NCI-H1417 treated with DMSO at 0.1 percent for 48 hours (cell line): ENCODE results near the gene CAPZA1.
"Not testable (repeated sequence)": the region's sequence is repeated elsewhere in the genome, so short reads cannot be mapped to it uniquely, and the experiment has no call there.

ENCODE experiments used
- DNase-seq: peaks from one replicate; lab custom pipeline; 2025; lab: John Stamatoyannopoulos, UW

The CAPZA1 gene

GRCh38 chr1:112619518-112620376 lies at the start of gene CAPZA1:
Gene CAPZA1 (plus strand): TSS chr1:112619832. CDS start chr1:112619845, 13 bp downstream.
- DNase-seq = peak; percentile 62

GRCh38 chr1:112575154-112575804 lies 44.4 kb upstream of the CAPZA1 start:
- no peak for DNase-seq

- DNase-seq = no peak
Measured at GRCh38 chr1:112576240-112576639, 43.4 kb upstream of the CAPZA1 start.

GRCh38 chr1:112579801-112580510 lies 39.7 kb upstream of the CAPZA1 start:
- no peak for DNase-seq

- no peak for DNase-seq
Measured at GRCh38 chr1:112581586-112582192, 37.9 kb upstream of the CAPZA1 start.

- no peak for DNase-seq
Measured at GRCh38 chr1:112583366-112583765, 36.3 kb upstream of the CAPZA1 start.

GRCh38 chr1:112589766-112590165 lies 29.9 kb upstream of the CAPZA1 start:
- no peak for DNase-seq

GRCh38 chr1:112594208-112594876 lies 25.3 kb upstream of the CAPZA1 start:
- DNase-seq = no peak

GRCh38 chr1:112599477-112599876 lies 20.2 kb upstream of the CAPZA1 start:
- no peak for DNase-seq

- DNase-seq = no peak
Measured at GRCh38 chr1:112603012-112603411, 16.6 kb upstream of the CAPZA1 start.

GRCh38 chr1:112603541-112603940 lies 16.1 kb upstream of the CAPZA1 start:
- DNase-seq = no peak

- DNase-seq = no peak
Measured at GRCh38 chr1:112605633-112606327, 13.9 kb upstream of the CAPZA1 start.

GRCh38 chr1:112614460-112615065 lies 5.1 kb upstream of the CAPZA1 start:
- DNase-seq = no peak

GRCh38 chr1:112618114-112618720 lies 1.4 kb upstream of the CAPZA1 start:
- DNase-seq = no peak

GRCh38 chr1:112618721-112619517 lies 713 bp upstream of the CAPZA1 start, which contains the start of gene ST7L:
Gene ST7L (minus strand): TSS chr1:112619141. CDS start chr1:112619113, 28 bp downstream.
- DNase-seq = no peak

- DNase-seq = no peak
Measured at GRCh38 chr1:112620377-112620695, 704 bp downstream of the CAPZA1 start.

GRCh38 chr1:112624493-112624892 lies 4.9 kb downstream of the CAPZA1 start:
- DNase-seq = not testable (repeated sequence)

GRCh38 chr1:112625696-112626095 lies 6.1 kb downstream of the CAPZA1 start:
- DNase-seq = no peak

GRCh38 chr1:112626193-112626592 lies 6.6 kb downstream of the CAPZA1 start:
- no peak for DNase-seq
